HK-2 (cell line): ENCODE data around the gene BTN2A1.

Experiments used
- DNase-seq: peaks from one replicate; pipeline ENCODE4 v3.0.0-alpha.2; 2018; ENCODE audit not compliant: unreplicated experiment

The BTN2A1 gene

DNA sequence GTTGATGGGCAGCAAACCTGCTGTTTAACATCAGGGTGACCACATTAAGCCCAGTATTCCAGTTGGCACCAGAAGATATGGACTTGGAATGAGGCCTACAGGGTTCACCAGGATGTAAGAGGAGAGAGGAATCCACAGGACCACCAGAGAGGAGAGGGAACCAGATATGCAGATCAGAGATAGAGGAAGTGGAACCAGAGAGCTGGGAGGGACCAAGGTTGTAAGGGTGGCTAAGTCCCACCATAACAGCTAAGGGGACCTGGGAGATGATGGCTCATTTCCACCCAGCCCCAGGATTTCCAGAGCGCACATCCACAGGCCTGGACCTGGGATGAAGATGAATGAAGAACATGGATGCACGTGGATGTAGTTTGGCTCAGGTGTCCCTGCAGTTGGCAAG is 11.1 kb downstream of the BTN2A1 start:
- no peak for DNase-seq

DNA sequence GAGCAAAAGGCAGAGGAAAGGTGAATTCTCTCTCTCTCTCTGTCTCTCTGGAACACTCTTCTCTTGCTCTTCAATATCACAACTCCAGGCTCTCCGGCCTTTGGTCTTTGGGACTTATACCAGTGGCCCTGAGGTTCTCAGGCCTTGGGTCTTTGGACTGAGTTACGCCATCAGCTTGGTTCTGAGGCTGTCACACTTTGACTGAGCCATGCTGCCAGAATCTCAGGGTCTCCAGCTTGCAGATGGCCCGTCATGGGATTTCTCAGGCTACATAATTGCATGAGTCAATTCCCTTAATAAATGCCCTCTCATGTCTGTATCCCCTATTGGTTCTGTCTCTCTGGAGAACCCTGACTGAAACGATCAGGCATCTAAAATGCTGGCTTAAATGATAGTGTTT is 12.9 kb downstream of the BTN2A1 start:
- DNase-seq: no peak

- no peak for DNase-seq
Measured at GRCh38 chr6:26471970-26472369, 14.2 kb downstream of the BTN2A1 start.

GRCh38 chr6:26472549-26473290 is 15.0 kb downstream of the BTN2A1 start:
- no peak for DNase-seq

- DNase-seq: no peak
Measured at GRCh38 chr6:26473429-26473757, 15.6 kb downstream of the BTN2A1 start.

- DNase-seq: peak; percentile 81
Measured at GRCh38 chr6:26473758-26474438, 16.1 kb downstream of the BTN2A1 start.

DNA sequence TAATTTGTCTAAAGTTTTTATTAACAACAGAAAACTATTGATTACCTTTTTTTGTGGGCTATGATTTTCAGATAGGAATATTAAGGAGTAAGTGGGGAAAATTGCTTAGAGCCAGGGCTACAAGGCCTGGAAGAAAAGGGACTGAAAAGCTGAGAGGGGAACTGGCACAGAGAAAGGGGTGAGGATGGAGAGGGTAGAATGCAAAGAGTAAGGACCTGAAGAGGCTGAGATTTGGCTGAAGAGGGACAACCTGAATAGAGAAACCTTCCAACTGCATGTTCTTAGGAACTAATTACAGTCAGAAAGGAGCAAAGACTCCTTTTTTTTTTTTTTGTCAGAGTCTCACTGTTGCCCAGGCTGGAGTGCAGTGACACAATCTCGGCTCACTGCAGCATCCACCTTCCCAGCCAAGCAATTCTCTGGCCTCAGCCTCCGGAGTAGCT is 16.7 kb downstream of the BTN2A1 start:
- DNase-seq: peak; percentile 19

GRCh38 chr6:26475823-26476729 is 18.3 kb downstream of the BTN2A1 start:
- DNase-seq: no peak

DNA sequence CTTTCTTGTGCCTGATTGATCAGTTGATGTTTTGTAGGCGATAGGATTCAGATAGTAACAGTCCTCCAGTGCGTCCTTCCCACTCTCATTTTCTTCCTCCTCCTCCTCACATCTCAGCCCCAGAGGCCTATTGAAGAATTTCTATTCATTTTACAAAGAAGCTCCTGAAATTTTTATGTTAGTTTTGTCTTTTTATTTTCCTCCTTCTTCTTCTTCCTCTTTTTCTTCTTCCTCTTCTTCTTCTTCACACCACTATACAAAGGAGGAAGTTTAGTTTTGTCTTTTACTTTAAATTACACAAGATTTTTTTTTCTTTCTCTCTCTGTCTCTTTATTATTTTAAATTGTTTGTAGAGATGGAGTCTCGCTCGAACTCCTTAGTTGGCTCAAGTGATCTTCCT is 19.1 kb downstream of the BTN2A1 start:
- DNase-seq: no peak

GRCh38 chr6:26477426-26477825 is 19.7 kb downstream of the BTN2A1 start:
- DNase-seq: no peak

GRCh38 chr6:26478100-26478984 is 20.6 kb downstream of the BTN2A1 start:
- no peak for DNase-seq

- DNase-seq: no peak
Measured at GRCh38 chr6:26478985-26479278, 21.2 kb downstream of the BTN2A1 start.

GRCh38 chr6:26482338-26482737 is 24.6 kb downstream of the BTN2A1 start:
- DNase-seq: no peak

DNA sequence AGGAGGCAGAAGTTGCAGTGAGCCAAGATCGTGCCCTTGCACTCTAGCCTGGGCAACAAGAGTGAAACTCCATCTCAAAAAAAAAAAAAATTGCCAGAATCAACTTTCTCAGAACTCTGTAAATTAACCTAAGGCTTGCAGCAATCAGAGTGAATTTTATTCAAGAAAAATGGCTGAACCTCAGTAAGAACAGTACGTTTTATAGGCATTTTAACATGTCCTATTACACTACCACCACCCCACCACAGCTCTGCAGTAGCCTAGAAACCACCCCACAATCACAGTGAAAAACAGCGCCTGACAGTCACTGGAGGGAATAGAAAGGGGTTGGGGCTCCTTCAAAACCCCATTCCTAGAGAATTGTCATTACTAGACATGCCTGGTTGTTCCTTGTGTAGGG is 26.0 kb downstream of the BTN2A1 start:
- DNase-seq: no peak

GRCh38 chr6:26484161-26484560 is 26.4 kb downstream of the BTN2A1 start:
- DNase-seq: no peak

DNA sequence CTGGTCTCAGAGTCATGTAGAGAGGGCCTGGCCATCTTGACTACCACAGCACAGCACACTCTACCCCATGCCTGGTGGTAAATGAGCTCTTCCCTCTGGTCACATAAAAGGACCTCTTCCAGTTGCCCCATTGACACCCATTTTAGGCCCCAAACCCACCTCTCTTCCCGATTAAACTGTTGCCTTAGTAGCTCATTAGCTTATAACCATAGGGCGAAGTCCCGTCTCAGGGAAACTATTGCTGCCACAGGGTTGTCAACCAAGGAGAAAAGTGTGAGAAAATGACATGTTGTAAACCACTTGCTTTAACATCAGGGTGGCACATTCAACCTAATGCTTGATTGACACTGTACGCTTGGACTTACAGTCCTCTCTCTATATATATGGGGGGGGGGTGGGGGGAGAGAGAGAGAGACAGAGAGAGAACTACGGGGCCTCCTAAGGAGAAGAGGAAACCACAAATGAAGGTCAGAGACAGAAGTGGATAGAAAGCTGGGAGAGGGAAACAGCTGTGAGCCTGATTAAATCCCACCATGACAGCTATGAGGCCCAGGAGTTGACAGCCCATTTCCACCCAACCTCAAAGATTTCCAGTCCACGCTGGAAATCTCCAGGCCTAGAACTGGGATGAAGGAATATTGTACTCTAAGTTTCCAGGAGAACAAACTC is 27.5 kb downstream of the BTN2A1 start:
- DNase-seq: no peak

DNA sequence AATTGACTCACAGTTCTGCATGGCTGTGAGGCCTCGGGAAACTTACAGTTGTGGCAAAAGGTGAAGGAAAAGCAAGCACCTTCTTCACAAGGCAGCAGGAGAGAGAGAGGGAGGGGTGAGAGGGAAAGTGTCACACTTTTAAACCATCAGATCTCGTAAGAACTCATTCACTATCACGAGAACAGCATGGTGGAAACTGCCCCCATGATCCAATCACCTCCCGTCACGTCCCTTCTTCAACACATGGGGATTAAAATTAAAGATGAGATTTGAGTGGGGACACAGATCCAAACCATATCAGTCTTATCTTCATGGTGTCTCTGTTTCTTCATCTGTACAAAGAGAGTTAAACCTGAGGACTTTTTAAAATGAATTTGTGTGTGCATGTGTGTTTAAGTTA is 28.6 kb downstream of the BTN2A1 start:
- DNase-seq: no peak

- no peak for DNase-seq
Measured at GRCh38 chr6:26487466-26487865, 29.7 kb downstream of the BTN2A1 start.

DNA sequence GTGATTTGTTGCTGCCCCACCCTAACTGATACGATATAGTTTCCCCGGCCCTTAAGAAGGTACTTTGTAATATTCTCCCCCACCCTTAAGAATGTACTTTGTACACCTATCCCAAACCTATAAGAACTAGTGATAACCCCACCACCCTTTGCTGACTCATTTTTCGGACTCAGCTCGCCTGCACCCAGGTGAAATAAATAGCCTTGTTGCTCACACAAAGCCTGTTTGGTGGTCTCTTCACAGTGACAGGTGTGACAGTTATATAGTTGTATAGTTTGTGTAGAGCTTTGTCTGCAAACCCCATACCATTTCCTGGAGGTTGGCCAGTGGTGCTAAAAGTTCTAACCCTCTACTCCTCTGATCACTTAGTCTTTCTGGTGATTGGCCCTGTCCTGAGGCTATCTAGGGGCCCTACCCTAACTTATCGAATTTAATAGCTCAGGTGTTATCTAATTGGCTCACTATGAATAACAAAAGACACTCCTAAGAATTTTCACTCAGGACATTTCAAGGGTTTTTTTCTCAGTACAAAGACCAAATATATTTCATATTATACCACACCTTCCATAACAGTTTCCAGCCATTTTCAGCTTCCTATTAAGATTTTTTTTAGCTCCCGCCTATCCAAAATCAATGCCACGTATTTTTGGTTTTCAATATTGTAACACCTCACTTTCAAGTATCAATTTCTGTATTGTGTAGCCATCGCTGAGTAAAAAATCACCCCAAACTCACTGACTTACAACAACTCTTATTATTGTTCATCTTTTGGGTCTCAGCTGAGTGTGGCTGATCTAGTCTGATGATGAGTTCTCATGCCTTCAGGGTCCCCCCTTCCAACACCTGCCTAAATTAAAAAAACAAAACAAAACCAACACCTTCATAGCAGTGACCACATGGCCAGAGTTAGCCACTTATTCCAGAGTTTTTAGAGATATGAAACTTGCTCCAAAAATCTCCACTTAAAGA is 32.5 kb downstream of the BTN2A1 start:
- no peak for DNase-seq

- no peak for DNase-seq
Measured at GRCh38 chr6:26491604-26492003, 33.8 kb downstream of the BTN2A1 start.
